K562 (cell line): ENCODE results near the gene SIGLEC7. TPM values are rescaled to one million over a fixed set of nuclear protein-coding genes. Genes with fewer than 3 reads are reported as not detected.

Experiments used
- ATAC-seq: fragments of 200-7000 bp; cut with Tn5 transposase; 3 replicates; pipeline ENCODE4 v1.9.1; 2020; ENCODE audit warnings: moderate library complexity
- BruUV-seq: library from RNA; stranded (reverse); fragments of 400-500 nt; replicated peaks from 2 replicates; lab custom pipeline; 2021; lab: Mats Ljungman, UMichigan
- CTCF ChIA-PET: fragments of 300-600 bp; formaldehyde crosslinking; extraction: SDS; loops from one replicate; lab custom pipeline; 2021; ENCODE audit warnings: low intra/inter-chr PET ratio; lab: Yijun Ruan, JAX
- POLR2A ChIA-PET: fragments of 300-600, 350-650 bp; sonication (Branson Sonifier 250); formaldehyde crosslinking; extraction: SDS; loops from one replicate; lab custom pipeline; 2021; ENCODE audit warnings: antibody characterized with exemption, inconsistent platforms; lab: Yijun Ruan, JAX
- DNase-seq, 4 experiments: peaks; one replicate each; pipeline versions ENCODE4 v3.0.0 to v3.0.0-alpha.2; 2011 to 2018; ENCODE audit warnings: low spot score in 3 of 4, mixed read lengths in 3 of 4; ENCODE audit errors: extremely low read depth in 1 of 4
- FAIRE-seq: peaks from 2 replicates; lab custom pipeline; 2011; peaks lifted over from hg19 to GRCh38; lab: Jason Lieb, UNC
- H2AFZ ChIP-seq: 2 replicates; pipeline ENCODE4 v1.6.0; 2011; ENCODE audit warnings: low read depth, low read length, control low read depth, inconsistent platforms
- H3K27ac ChIP-seq: fragments of 200-600 bp; 3 replicates; pipeline ENCODE4 v1.8.0; 2011; ENCODE audit warnings: low read depth, mild to moderate bottlenecking, control low read depth, inconsistent platforms, low read length, moderate library complexity, mixed read lengths; ENCODE audit errors: extremely low read depth
- H3K27me3 ChIP-seq, 2 experiments: fragments of 300-600 bp in 1 of 2; 2 replicates in 1 of 2; 3 replicates in 1 of 2; pipeline versions ENCODE4 v1.6.0 to v1.8.0; 2011; ENCODE audit warnings: inconsistent platforms in 2 of 2, low read length in 2 of 2, mild to moderate bottlenecking in 1 of 2, mixed read lengths in 1 of 2, moderate library complexity in 1 of 2; ENCODE audit not compliant: control insufficient read depth in 2 of 2, insufficient read depth in 2 of 2
- H3K36me3 ChIP-seq: fragments of 300-600 bp; 3 replicates; pipeline ENCODE4 v1.8.0; 2011; ENCODE audit warnings: mild to moderate bottlenecking, low read length, inconsistent platforms; ENCODE audit not compliant: control insufficient read depth, insufficient read depth
- H3K4me1 ChIP-seq, 2 experiments: fragments of 200-600 bp in 1 of 2; replicated peaks in 1 of 2; 2 replicates in 1 of 2; 3 replicates in 1 of 2; pipeline versions ENCODE4 v1.5.1 to v1.8.0; 2011; ENCODE audit warnings: inconsistent platforms in 2 of 2, low read length in 2 of 2, mild to moderate bottlenecking in 1 of 2, mixed read lengths in 1 of 2, moderate library complexity in 1 of 2; ENCODE audit not compliant: control insufficient read depth in 2 of 2, insufficient read depth in 2 of 2
- H3K4me2 ChIP-seq: 2 replicates; pipeline ENCODE4 v1.6.1; 2011; ENCODE audit warnings: low read length, control low read depth, inconsistent platforms, mixed read lengths; ENCODE audit not compliant: insufficient read depth
- H3K4me3 ChIP-seq: fragments of 200-600 bp; sonication (generic), shearing (Covaris generic); 2 replicates; pipeline ENCODE4 v1.5.1; 2016; ENCODE audit warnings: control low read depth, inconsistent platforms
- H3K79me2 ChIP-seq: fragments of 200-600 bp; 3 replicates; pipeline ENCODE4 v1.8.0; 2011; ENCODE audit warnings: low read length, inconsistent platforms; ENCODE audit not compliant: control insufficient read depth, insufficient read depth
- H3K9ac ChIP-seq, 2 experiments: 2 replicates each; pipeline versions ENCODE4 v1.6.0 to v1.6.1; 2011; ENCODE audit warnings: low read depth in 2 of 2, low read length in 2 of 2, control low read depth in 1 of 2, inconsistent platforms in 1 of 2, mild to moderate bottlenecking in 1 of 2, mixed read lengths in 1 of 2; ENCODE audit not compliant: insufficient read depth in 1 of 2
- H3K9me1 ChIP-seq: one replicate; pipeline ENCODE4 v1.6.0; 2011; ENCODE audit warnings: inconsistent platforms, mild to moderate bottlenecking, low read length, moderate library complexity; ENCODE audit not compliant: control insufficient read depth, insufficient read depth
- H3K9me3 ChIP-seq: replicated peaks from 2 replicates; pipeline ENCODE4 v1.5.1; 2011; ENCODE audit warnings: low read depth, low read length, inconsistent platforms; ENCODE audit not compliant: control insufficient read depth, insufficient read depth
- H4K20me1 ChIP-seq: replicated peaks from 2 replicates; pipeline ENCODE4 v1.6.1; 2011; ENCODE audit warnings: low read length, inconsistent platforms, mixed read lengths; ENCODE audit not compliant: control insufficient read depth, insufficient read depth
- ATF7 ChIP-seq: fragments of 450-650 bp; IDR thresholded peaks from 2 replicates; pipeline ENCODE4 v1.7.1; 2014; ENCODE audit warnings: mild to moderate bottlenecking, moderate library complexity
- HNRNPL ChIP-seq: fragments of 200-400 bp; formaldehyde crosslinking; IDR thresholded peaks from 2 replicates; pipeline ENCODE4 v1.6.1; 2017; ENCODE audit warnings: low read depth, mild to moderate bottlenecking, low read length
- KHSRP ChIP-seq: fragments of 450-650 bp; IDR thresholded peaks from 2 replicates; pipeline ENCODE4 v1.6.1; 2017
- LARP7 ChIP-seq: fragments of 450-650 bp; IDR thresholded peaks from 2 replicates; pipeline ENCODE4 v1.6.1; 2016
- MTA1 ChIP-seq: fragments of 450-650 bp; IDR thresholded peaks from 2 replicates; pipeline ENCODE4 v1.6.1; 2017; ENCODE audit warnings: borderline replicate concordance
- RBM34 ChIP-seq: fragments of 200-400 bp; formaldehyde crosslinking; IDR thresholded peaks from 2 replicates; pipeline ENCODE4 v1.6.1; 2018; ENCODE audit warnings: low read length, borderline replicate concordance; ENCODE audit not compliant: insufficient read depth
- SRSF7 ChIP-seq: fragments of 200-400 bp; formaldehyde crosslinking; optimal IDR thresholded peaks from 2 replicates; pipeline ENCODE3; 2017; ENCODE audit warnings: mild to moderate bottlenecking, low read depth, low read length
- STAG1 ChIP-seq: sonication (generic); formaldehyde crosslinking; IDR thresholded peaks from 2 replicates; pipeline ENCODE4 v1.5.0; 2020; ENCODE audit warnings: missing genetic modification reagents, borderline replicate concordance
- ZNF12 ChIP-seq: sonication (generic); formaldehyde crosslinking; IDR thresholded peaks from 2 replicates; pipeline ENCODE4 v1.4.0; 2020; ENCODE audit warnings: mild to moderate bottlenecking, missing genetic modification reagents
- WGBS: fragments of 100-300 bp; shearing (Covaris generic); methylation state at CpG from one replicate; pipeline ENCODE4 v1.1.6; 2016; ENCODE audit warnings: low coverage, mixed read lengths; ENCODE audit not compliant: insufficient coverage; ENCODE audit errors: missing lambda C conversion rate; 5-methylcytosine and 5-hydroxymethylcytosine counted together
- in situ Hi-C: fragments of 300-500 bp; cut with MboI; formaldehyde crosslinking; loops from 4 replicates; pipeline ENCODE4 v1.15.0; 2018; ENCODE audit warnings: inconsistent platforms, mixed read lengths
- intact Hi-C: fragments of 100-400 bp; cut with micrococcal nuclease; formaldehyde crosslinking; loops from 2 replicates; pipeline ENCODE4 v1.14.2; 2022
- polyA plus RNA-seq, 8 experiments: library from polyadenylated mRNA; depleted of rRNA in 4 of 8; stranded (reverse) in 5 of 8; unstranded in 3 of 8; fragments of >200 nt; fragmentation: Nextera tagmentation in 2 of 8; fragmentation: Illumina TruSeq in 1 of 8; extraction: Ambion mirVana in 2 of 8; extraction: Trizol in 1 of 8; gene quantifications; 2 replicates each; pipeline versions ENCODE4 v1.2.1 to v1.2.3, GENCODE V29; 2011 to 2014; ENCODE audit warnings: inconsistent platforms in 1 of 8, missing spikeins in 1 of 8
- total RNA-seq, 7 experiments: library from RNA; depleted of rRNA in 6 of 7; stranded (reverse); fragments of >200 nt in 6 of 7; fragmentation: Illumina TruSeq in 2 of 7; extraction: Trizol in 2 of 7; gene quantifications; 2 replicates each; pipeline versions ENCODE4 v1.2.1 to v1.2.3, GENCODE V29; 2011 to 2021; ENCODE audit warnings: low replicate concordance in 1 of 7
- TF ChIP-seq, protein P1 (sequence below): fragments of 450-650 bp; formaldehyde crosslinking; conservative IDR thresholded peaks from 2 replicates; pipeline ENCODE4 v1.4.0; 2022; ENCODE audit warnings: mild to moderate bottlenecking, missing genetic modification characterization
- TF ChIP-seq, protein P2 (sequence below): IDR thresholded peaks from 2 replicates; pipeline ENCODE4 v1.6.1; 2014; ENCODE audit warnings: antibody characterized with exemption

Gene SIGLEC7
- total and polyA plus RNA-seq, 9 of the 15 experiments (the other 6 are each of a cell fraction or from before 2014, with no cell fraction given) = 0.10 to 0.12 TPM; not detected in 7

DNA sequence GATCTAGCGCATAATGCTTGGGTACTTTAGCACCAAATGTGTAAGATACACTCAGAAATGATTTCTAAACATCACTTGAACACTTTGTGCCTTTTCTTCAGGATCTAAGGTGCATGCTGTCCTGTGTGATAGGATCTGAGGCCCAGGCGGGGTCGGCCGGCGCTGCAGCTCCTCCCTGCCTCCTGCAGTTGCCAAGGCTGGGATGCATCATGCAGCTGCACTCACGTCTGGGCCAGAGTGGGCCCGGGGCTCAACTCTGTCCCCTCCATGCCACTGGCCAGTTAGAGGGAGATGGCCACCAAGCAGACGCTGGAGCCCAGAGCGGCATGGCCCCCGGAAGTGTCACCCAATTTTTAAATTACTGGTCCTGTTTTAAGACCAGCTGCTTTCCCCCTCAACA is 53.5 kb downstream of the SIGLEC7 start:
- 44% methylated on average over 10 of the region's 10 CpGs for WGBS
- no peaks in the 10 kb centered on the region for H3K9me1 ChIP-seq
- no peaks in the 10 kb centered on the region for H4K20me1 ChIP-seq
- H2AFZ ChIP-seq = no peak overlapping the region
- peaks cover 4 to 11% of the 10 kb centered on the region in 2 experiments; a peak in 3 of 5 replicates for H3K4me1 ChIP-seq
- no peak overlapping the region for H3K27ac ChIP-seq
- H3K9me3 ChIP-seq = no peaks in the 10 kb centered on the region
- FAIRE-seq = no peak
- ATAC-seq = no peak
- H3K4me3 ChIP-seq = no peak overlapping the region
- no peaks in the 10 kb centered on the region for H3K79me2 ChIP-seq
- in situ Hi-C loops (no loop called here), intact Hi-C loops (loop anchor here (2.0 kb wide), 1 partner anchor 63 kb away; no protein-coding TSS in a partner anchor)
- H3K36me3 ChIP-seq = no peaks in the 10 kb centered on the region
- no peak overlapping the region for H3K4me2 ChIP-seq
- no peak overlapping the region for H3K9ac ChIP-seq
- BruUV-seq = no TSS peak
- ChIA-PET CTCF (no interaction called here), POLR2A (no interaction called here)
- peaks cover 9 to 63% of the 10 kb centered on the region in 2 experiments; a peak in 3 of 5 replicates for H3K27me3 ChIP-seq
- DNase-seq = no peak
- TF ChIP-seq SRSF7 (no peak), ATF7 (no peak), RBM34 (no peak), LARP7 (no peak), MTA1 (no peak), ZNF12 (CRISPR knock-in tag) (no peak), HNRNPL (no peak), STAG1 (CRISPR knock-in tag) (no peak), KHSRP (no peak)
- TF ChIP-seq, protein P1, sequence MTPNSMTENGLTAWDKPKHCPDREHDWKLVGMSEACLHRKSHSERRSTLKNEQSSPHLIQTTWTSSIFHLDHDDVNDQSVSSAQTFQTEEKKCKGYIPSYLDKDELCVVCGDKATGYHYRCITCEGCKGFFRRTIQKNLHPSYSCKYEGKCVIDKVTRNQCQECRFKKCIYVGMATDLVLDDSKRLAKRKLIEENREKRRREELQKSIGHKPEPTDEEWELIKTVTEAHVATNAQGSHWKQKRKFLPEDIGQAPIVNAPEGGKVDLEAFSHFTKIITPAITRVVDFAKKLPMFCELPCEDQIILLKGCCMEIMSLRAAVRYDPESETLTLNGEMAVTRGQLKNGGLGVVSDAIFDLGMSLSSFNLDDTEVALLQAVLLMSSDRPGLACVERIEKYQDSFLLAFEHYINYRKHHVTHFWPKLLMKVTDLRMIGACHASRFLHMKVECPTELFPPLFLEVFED (CRISPR knock-in tag) = no peak
- TF ChIP-seq, protein P2, sequence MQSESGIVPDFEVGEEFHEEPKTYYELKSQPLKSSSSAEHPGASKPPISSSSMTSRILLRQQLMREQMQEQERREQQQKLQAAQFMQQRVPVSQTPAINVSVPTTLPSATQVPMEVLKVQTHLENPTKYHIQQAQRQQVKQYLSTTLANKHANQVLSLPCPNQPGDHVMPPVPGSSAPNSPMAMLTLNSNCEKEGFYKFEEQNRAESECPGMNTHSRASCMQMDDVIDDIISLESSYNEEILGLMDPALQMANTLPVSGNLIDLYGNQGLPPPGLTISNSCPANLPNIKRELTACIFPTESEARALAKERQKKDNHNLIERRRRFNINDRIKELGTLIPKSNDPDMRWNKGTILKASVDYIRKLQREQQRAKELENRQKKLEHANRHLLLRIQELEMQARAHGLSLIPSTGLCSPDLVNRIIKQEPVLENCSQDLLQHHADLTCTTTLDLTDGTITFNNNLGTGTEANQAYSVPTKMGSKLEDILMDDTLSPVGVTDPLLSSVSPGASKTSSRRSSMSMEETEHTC = no peak
